ENCODE data around the gene GBA3. TPM values are rescaled to one million over a fixed set of nuclear protein-coding genes. Genes with fewer than 3 reads are reported as not detected.

GBA3 gene
- total RNA-seq, 1 donor from 2014 or later: not detected

- Mint-ChIP-seq H3K27me3 (ENCODE audit: unreplicated experiment) (no peaks in the 10 kb centered on the region), H3K9me3 (ENCODE audit: unreplicated experiment) (no peaks in the 10 kb centered on the region), H3K36me3 (ENCODE audit: unreplicated experiment) (no peaks in the 10 kb centered on the region), H3K4me3 (ENCODE audit: unreplicated experiment) (no peak overlapping the region), H3K4me1 (ENCODE audit: unreplicated experiment) (no peaks in the 10 kb centered on the region), H3K27ac (ENCODE audit: unreplicated experiment) (no peak overlapping the region)
- DNase-seq (ENCODE audit: extremely low spot score, unreplicated experiment): no peak
- TF ChIP-seq CTCF (IDR thresholded peaks at IDR 0.05): no peak
Observed at GRCh38 chr4:22794732-22795131, 102.0 kb downstream of the GBA3 start.

DNA sequence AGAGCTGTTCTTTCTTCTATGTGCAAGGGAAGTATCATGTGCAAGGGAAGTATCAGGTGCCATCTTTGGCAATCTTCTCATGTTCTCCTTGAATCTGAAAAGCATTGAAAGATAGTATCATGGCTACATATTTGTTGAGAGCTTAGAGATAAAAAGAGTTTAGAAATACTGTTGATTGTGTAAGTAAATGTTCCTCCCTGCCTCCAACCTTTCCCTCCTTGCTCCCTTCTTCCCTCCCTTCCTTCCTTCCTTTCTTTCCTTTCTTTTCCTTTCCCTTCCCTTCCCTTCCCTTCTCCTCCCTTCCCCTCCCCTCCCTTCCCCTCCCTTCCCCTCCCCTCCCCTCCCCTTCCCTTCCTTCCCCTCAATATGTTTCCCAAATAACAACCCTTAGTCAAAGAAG lies 108.7 kb downstream of the GBA3 start:
- DNase-seq (ENCODE audit: extremely low spot score, unreplicated experiment): no peak
- TF ChIP-seq CTCF (IDR thresholded peaks at IDR 0.05): no peak
- Mint-ChIP-seq H3K27ac (ENCODE audit: unreplicated experiment) (no peak overlapping the region), H3K27me3 (ENCODE audit: unreplicated experiment) (peaks cover 2% of the 10 kb centered on the region), H3K9me3 (ENCODE audit: unreplicated experiment) (no peaks in the 10 kb centered on the region), H3K4me3 (ENCODE audit: unreplicated experiment) (no peak overlapping the region), H3K4me1 (ENCODE audit: unreplicated experiment) (no peaks in the 10 kb centered on the region), H3K36me3 (ENCODE audit: unreplicated experiment) (no peaks in the 10 kb centered on the region)

DNA sequence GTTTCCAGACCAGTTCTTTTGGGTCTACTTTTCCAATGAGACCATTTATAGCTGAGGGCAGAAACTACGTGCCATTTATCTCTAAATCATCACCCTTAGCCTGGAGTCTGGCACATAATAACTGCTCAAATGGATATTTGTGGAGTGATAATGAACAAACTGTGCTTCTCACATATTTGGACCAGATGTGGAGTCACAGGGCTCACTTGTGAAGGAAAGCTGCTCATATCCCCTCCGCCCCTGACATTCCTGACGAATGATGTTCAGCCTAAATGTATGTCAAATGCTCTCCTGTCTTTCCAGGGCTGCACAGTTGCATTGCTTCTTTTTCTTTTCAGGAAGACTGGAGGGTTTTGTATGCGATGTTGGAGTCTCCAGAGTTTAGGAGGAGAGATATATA lies 110.1 kb downstream of the GBA3 start:
- H3K9me3 Mint-ChIP-seq (ENCODE audit: unreplicated experiment): no peaks in the 10 kb centered on the region
- no peak overlapping the region for H3K27ac Mint-ChIP-seq (ENCODE audit: unreplicated experiment)
- H3K4me3 Mint-ChIP-seq (ENCODE audit: unreplicated experiment): no peak overlapping the region
- H3K27me3 Mint-ChIP-seq (ENCODE audit: unreplicated experiment): peaks cover 2% of the 10 kb centered on the region
- H3K36me3 Mint-ChIP-seq (ENCODE audit: unreplicated experiment): no peaks in the 10 kb centered on the region
- no peak for DNase-seq (ENCODE audit: extremely low spot score, unreplicated experiment)
- H3K4me1 Mint-ChIP-seq (ENCODE audit: unreplicated experiment): no peaks in the 10 kb centered on the region
- TF ChIP-seq CTCF (IDR thresholded peaks at IDR 0.05): no peak

- TF ChIP-seq CTCF (IDR thresholded peaks at IDR 0.05): no peak
- H3K36me3 Mint-ChIP-seq (ENCODE audit: unreplicated experiment): no peaks in the 10 kb centered on the region
- H3K4me3 Mint-ChIP-seq (ENCODE audit: unreplicated experiment): no peak overlapping the region
- no peaks in the 10 kb centered on the region for H3K4me1 Mint-ChIP-seq (ENCODE audit: unreplicated experiment)
- H3K27me3 Mint-ChIP-seq (ENCODE audit: unreplicated experiment): peaks cover 2% of the 10 kb centered on the region
- no peak for DNase-seq (ENCODE audit: extremely low spot score, unreplicated experiment)
- H3K27ac Mint-ChIP-seq (ENCODE audit: unreplicated experiment): no peak overlapping the region
- H3K9me3 Mint-ChIP-seq (ENCODE audit: unreplicated experiment): no peaks in the 10 kb centered on the region
Observed at GRCh38 chr4:22803512-22803911, 110.8 kb downstream of the GBA3 start.

DNA sequence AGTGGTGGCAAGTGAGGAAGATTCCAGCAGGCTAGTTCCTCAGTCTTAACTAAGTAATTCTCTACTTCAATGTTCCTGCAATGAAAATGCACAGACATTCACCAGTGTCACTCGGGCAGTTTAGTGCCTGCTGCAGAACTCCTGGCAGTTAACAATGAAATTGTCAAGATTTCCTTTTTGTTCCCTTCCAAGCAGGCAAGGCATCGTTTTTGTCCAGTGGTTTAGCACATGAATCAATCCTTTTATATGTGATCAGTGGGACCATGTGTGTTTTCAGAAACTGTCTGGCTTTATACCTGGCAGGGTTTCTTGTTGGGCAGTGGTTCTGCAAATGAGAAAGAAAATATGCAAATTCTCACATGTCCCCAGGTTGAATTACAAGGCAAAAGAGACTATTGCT lies 122.2 kb downstream of the GBA3 start:
- no peak overlapping the region for H3K4me3 Mint-ChIP-seq (ENCODE audit: unreplicated experiment)
- H3K27ac Mint-ChIP-seq (ENCODE audit: unreplicated experiment): no peak overlapping the region
- peaks cover 5% of the 10 kb centered on the region for H3K9me3 Mint-ChIP-seq (ENCODE audit: unreplicated experiment)
- TF ChIP-seq CTCF (IDR thresholded peaks at IDR 0.05): no peak
- no peaks in the 10 kb centered on the region for H3K4me1 Mint-ChIP-seq (ENCODE audit: unreplicated experiment)
- no peaks in the 10 kb centered on the region for H3K36me3 Mint-ChIP-seq (ENCODE audit: unreplicated experiment)
- no peak for DNase-seq (ENCODE audit: extremely low spot score, unreplicated experiment)
- H3K27me3 Mint-ChIP-seq (ENCODE audit: unreplicated experiment): no peaks in the 10 kb centered on the region

All from osteocyte (in vitro differentiated cells).